K562 (cell line): Measurements from ENCODE around the gene ANKRD30A. TPM values are rescaled to one million over a fixed set of nuclear protein-coding genes. Genes with fewer than 3 reads are reported as not detected.

ENCODE experiments used
- ATAC-seq: fragments of 200-7000 bp; cut with Tn5 transposase; 3 replicates; pipeline ENCODE4 v1.9.1; 2020; ENCODE audit warnings: moderate library complexity
- BruUV-seq: library from RNA; stranded (reverse); fragments of 400-500 nt; replicated peaks from 2 replicates; lab custom pipeline; 2021; lab: Mats Ljungman, UMichigan
- CTCF ChIA-PET: fragments of 300-600 bp; formaldehyde crosslinking; extraction: SDS; loops from one replicate; lab custom pipeline; 2021; ENCODE audit warnings: low intra/inter-chr PET ratio; lab: Yijun Ruan, JAX
- POLR2A ChIA-PET: fragments of 300-600, 350-650 bp; sonication (Branson Sonifier 250); formaldehyde crosslinking; extraction: SDS; loops from one replicate; lab custom pipeline; 2021; ENCODE audit warnings: antibody characterized with exemption, inconsistent platforms; lab: Yijun Ruan, JAX
- DNase-seq, 4 experiments: peaks; one replicate each; pipeline versions ENCODE4 v3.0.0 to v3.0.0-alpha.2; 2011 to 2018; ENCODE audit warnings: low spot score in 3 of 4, mixed read lengths in 3 of 4; ENCODE audit errors: extremely low read depth in 1 of 4
- FAIRE-seq: peaks from 2 replicates; lab custom pipeline; 2011; peaks lifted over from hg19 to GRCh38; lab: Jason Lieb, UNC
- H2AFZ ChIP-seq: 2 replicates; pipeline ENCODE4 v1.6.0; 2011; ENCODE audit warnings: low read depth, low read length, control low read depth, inconsistent platforms
- H3K27ac ChIP-seq: fragments of 200-600 bp; 3 replicates; pipeline ENCODE4 v1.8.0; 2011; ENCODE audit warnings: low read depth, mild to moderate bottlenecking, control low read depth, inconsistent platforms, low read length, moderate library complexity, mixed read lengths; ENCODE audit errors: extremely low read depth
- H3K27me3 ChIP-seq, 2 experiments: fragments of 300-600 bp in 1 of 2; 2 replicates in 1 of 2; 3 replicates in 1 of 2; pipeline versions ENCODE4 v1.6.0 to v1.8.0; 2011; ENCODE audit warnings: inconsistent platforms in 2 of 2, low read length in 2 of 2, mild to moderate bottlenecking in 1 of 2, mixed read lengths in 1 of 2, moderate library complexity in 1 of 2; ENCODE audit not compliant: control insufficient read depth in 2 of 2, insufficient read depth in 2 of 2
- H3K36me3 ChIP-seq: fragments of 300-600 bp; 3 replicates; pipeline ENCODE4 v1.8.0; 2011; ENCODE audit warnings: mild to moderate bottlenecking, low read length, inconsistent platforms; ENCODE audit not compliant: control insufficient read depth, insufficient read depth
- H3K4me1 ChIP-seq, 2 experiments: fragments of 200-600 bp in 1 of 2; replicated peaks in 1 of 2; 2 replicates in 1 of 2; 3 replicates in 1 of 2; pipeline versions ENCODE4 v1.5.1 to v1.8.0; 2011; ENCODE audit warnings: inconsistent platforms in 2 of 2, low read length in 2 of 2, mild to moderate bottlenecking in 1 of 2, mixed read lengths in 1 of 2, moderate library complexity in 1 of 2; ENCODE audit not compliant: control insufficient read depth in 2 of 2, insufficient read depth in 2 of 2
- H3K4me2 ChIP-seq: 2 replicates; pipeline ENCODE4 v1.6.1; 2011; ENCODE audit warnings: low read length, control low read depth, inconsistent platforms, mixed read lengths; ENCODE audit not compliant: insufficient read depth
- H3K4me3 ChIP-seq: fragments of 200-600 bp; sonication (generic), shearing (Covaris generic); 2 replicates; pipeline ENCODE4 v1.5.1; 2016; ENCODE audit warnings: control low read depth, inconsistent platforms
- H3K79me2 ChIP-seq: fragments of 200-600 bp; 3 replicates; pipeline ENCODE4 v1.8.0; 2011; ENCODE audit warnings: low read length, inconsistent platforms; ENCODE audit not compliant: control insufficient read depth, insufficient read depth
- H3K9ac ChIP-seq, 2 experiments: 2 replicates each; pipeline versions ENCODE4 v1.6.0 to v1.6.1; 2011; ENCODE audit warnings: low read depth in 2 of 2, low read length in 2 of 2, control low read depth in 1 of 2, inconsistent platforms in 1 of 2, mild to moderate bottlenecking in 1 of 2, mixed read lengths in 1 of 2; ENCODE audit not compliant: insufficient read depth in 1 of 2
- H3K9me1 ChIP-seq: one replicate; pipeline ENCODE4 v1.6.0; 2011; ENCODE audit warnings: inconsistent platforms, mild to moderate bottlenecking, low read length, moderate library complexity; ENCODE audit not compliant: control insufficient read depth, insufficient read depth
- H3K9me3 ChIP-seq: replicated peaks from 2 replicates; pipeline ENCODE4 v1.5.1; 2011; ENCODE audit warnings: low read depth, low read length, inconsistent platforms; ENCODE audit not compliant: control insufficient read depth, insufficient read depth
- H4K20me1 ChIP-seq: replicated peaks from 2 replicates; pipeline ENCODE4 v1.6.1; 2011; ENCODE audit warnings: low read length, inconsistent platforms, mixed read lengths; ENCODE audit not compliant: control insufficient read depth, insufficient read depth
- CC2D1A ChIP-seq: fragments of 450-650 bp; IDR thresholded peaks from 2 replicates; pipeline ENCODE4 v1.6.1; 2017; ENCODE audit warnings: mild to moderate bottlenecking
- HNRNPUL1 ChIP-seq: fragments of 200-400 bp; formaldehyde crosslinking; IDR thresholded peaks from 2 replicates; pipeline ENCODE4 v1.6.1; 2017; ENCODE audit warnings: low read length
- HOXB6 ChIP-seq: fragments of 250-450 bp; sonication (Bioruptor Pico); IDR thresholded peaks from 2 replicates; pipeline ENCODE4 v1.5.1; 2022; ENCODE audit warnings: mild to moderate bottlenecking, borderline replicate concordance
- JUND ChIP-seq, 2 experiments: IDR thresholded peaks; 2 replicates in 1 of 2; 3 replicates in 1 of 2; pipeline ENCODE4 v1.6.1; 2011; ENCODE audit warnings: borderline replicate concordance in 2 of 2, low read depth in 2 of 2, low read length in 2 of 2, improper control_type of control experiment in 1 of 2, missing biosample characterization in 1 of 2, missing genetic modification characterization in 1 of 2, missing genetic modification reagents in 1 of 2
- LCOR ChIP-seq: sonication (generic); formaldehyde crosslinking; IDR thresholded peaks from 2 replicates; pipeline ENCODE4 v1.8.0; 2022; ENCODE audit warnings: mild to moderate bottlenecking, missing genetic modification reagents
- SMAD2 ChIP-seq: fragments of 150-350 bp; IDR thresholded peaks from 2 replicates; pipeline ENCODE4 v1.6.1; 2014; ENCODE audit warnings: low read depth, mild to moderate bottlenecking, low read length
- STAG1 ChIP-seq: sonication (generic); formaldehyde crosslinking; IDR thresholded peaks from 2 replicates; pipeline ENCODE4 v1.5.0; 2020; ENCODE audit warnings: missing genetic modification reagents, borderline replicate concordance
- U2AF1 ChIP-seq: fragments of 200-400 bp; formaldehyde crosslinking; optimal IDR thresholded peaks from 2 replicates; pipeline ENCODE3; 2017; ENCODE audit warnings: mild to moderate bottlenecking, low read depth, low read length, moderate library complexity
- ZNF12 ChIP-seq: sonication (generic); formaldehyde crosslinking; IDR thresholded peaks from 2 replicates; pipeline ENCODE4 v1.4.0; 2020; ENCODE audit warnings: mild to moderate bottlenecking, missing genetic modification reagents
- WGBS: fragments of 100-300 bp; shearing (Covaris generic); methylation state at CpG from one replicate; pipeline ENCODE4 v1.1.6; 2016; ENCODE audit warnings: low coverage, mixed read lengths; ENCODE audit not compliant: insufficient coverage; ENCODE audit errors: missing lambda C conversion rate; 5-methylcytosine and 5-hydroxymethylcytosine counted together
- in situ Hi-C: fragments of 300-500 bp; cut with MboI; formaldehyde crosslinking; loops from 4 replicates; pipeline ENCODE4 v1.15.0; 2018; ENCODE audit warnings: inconsistent platforms, mixed read lengths
- intact Hi-C: fragments of 100-400 bp; cut with micrococcal nuclease; formaldehyde crosslinking; loops from 2 replicates; pipeline ENCODE4 v1.14.2; 2022
- polyA plus RNA-seq, 8 experiments: library from polyadenylated mRNA; depleted of rRNA in 4 of 8; stranded (reverse) in 5 of 8; unstranded in 3 of 8; fragments of >200 nt; fragmentation: Nextera tagmentation in 2 of 8; fragmentation: Illumina TruSeq in 1 of 8; extraction: Ambion mirVana in 2 of 8; extraction: Trizol in 1 of 8; gene quantifications; 2 replicates each; pipeline versions ENCODE4 v1.2.1 to v1.2.3, GENCODE V29; 2011 to 2014; ENCODE audit warnings: inconsistent platforms in 1 of 8, missing spikeins in 1 of 8
- total RNA-seq, 7 experiments: library from RNA; depleted of rRNA in 6 of 7; stranded (reverse); fragments of >200 nt in 6 of 7; fragmentation: Illumina TruSeq in 2 of 7; extraction: Trizol in 2 of 7; gene quantifications; 2 replicates each; pipeline versions ENCODE4 v1.2.1 to v1.2.3, GENCODE V29; 2011 to 2021; ENCODE audit warnings: low replicate concordance in 1 of 7
- TF ChIP-seq, protein P1 (sequence below), 2 experiments: fragments of 450-650 bp; formaldehyde crosslinking in 1 of 2; IDR thresholded peaks; 2 replicates each; pipeline versions ENCODE4 v1.4.0 to v1.6.1; 2014 to 2020; ENCODE audit warnings: mild to moderate bottlenecking in 2 of 2, borderline replicate concordance in 1 of 2, low read depth in 1 of 2
- TF ChIP-seq, protein P2 (sequence below): fragments of 250-450 bp; sonication (Bioruptor Pico); IDR thresholded peaks from 2 replicates; pipeline ENCODE4 v1.8.0; 2021; ENCODE audit warnings: moderate library complexity, mild to moderate bottlenecking, inconsistent platforms

Gene ANKRD30A
- total and polyA plus RNA-seq, 9 of the 15 experiments (the other 6 are each of a cell fraction or from before 2014, with no cell fraction given), result 0.04 to 0.09 (median 0.07) TPM; not detected in 6

DNA sequence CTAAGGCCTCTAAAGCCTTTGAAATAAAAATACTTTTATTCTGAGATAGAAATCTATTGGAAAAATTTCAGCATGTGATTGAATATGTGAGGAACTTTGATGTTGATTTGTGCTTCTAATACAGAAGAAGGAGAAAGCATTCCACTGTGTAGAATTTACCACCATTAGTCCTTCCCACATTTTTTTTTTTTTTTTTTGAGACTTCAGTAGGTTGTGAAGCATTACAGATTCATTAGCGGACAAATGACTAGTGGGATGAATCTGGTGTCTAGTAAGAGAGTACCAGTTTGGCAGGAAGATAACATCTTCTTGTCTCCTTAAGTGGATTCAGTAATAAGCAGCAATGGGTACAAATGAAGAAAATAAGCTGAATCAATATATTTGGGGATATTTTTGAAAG lies 95.5 kb downstream of the ANKRD30A start:
- no TSS peak for BruUV-seq
- CTCF ChIA-PET, result no interaction called here

DNA sequence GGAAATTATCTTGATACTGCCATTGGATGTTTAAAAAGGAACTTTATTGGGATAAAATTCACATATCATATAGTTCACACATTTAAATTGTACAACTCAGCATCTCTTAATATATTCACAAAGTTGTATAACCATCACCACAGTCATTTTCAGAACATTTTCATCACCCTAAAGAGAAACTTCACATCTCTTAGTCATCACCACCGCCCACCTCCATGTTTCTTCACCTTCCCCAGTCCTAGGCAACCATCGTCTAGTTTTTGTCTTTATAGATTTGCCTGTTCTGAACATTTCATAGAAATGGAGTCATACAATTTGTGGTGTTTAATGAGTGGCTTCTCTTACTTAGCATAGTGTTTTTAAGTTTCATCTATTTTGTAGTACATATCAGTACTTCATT lies 96.6 kb downstream of the ANKRD30A start:
- BruUV-seq, result no TSS peak
- no peaks in the 10 kb centered on the region for H3K9me1 ChIP-seq
- H3K27ac ChIP-seq, result no peak overlapping the region
- ChIA-PET CTCF (no interaction called here), POLR2A (no interaction called here)
- no peak overlapping the region for H3K4me3 ChIP-seq
- H3K9me3 ChIP-seq, result no peaks in the 10 kb centered on the region; the same call in 1 of the 2 replicates
- in situ Hi-C loops, result no loop called here
- intact Hi-C loops, result no loop called here
- no peak overlapping the region for H2AFZ ChIP-seq
- H3K4me2 ChIP-seq, result no peak overlapping the region
- no peak overlapping the region for H3K9ac ChIP-seq
- no peaks in the 10 kb centered on the region for H4K20me1 ChIP-seq
- H3K4me1 ChIP-seq, result no peaks in the 10 kb centered on the region
- ATAC-seq (no peak), DNase-seq (no peak), FAIRE-seq (no peak)
- no peaks in the 10 kb centered on the region for H3K79me2 ChIP-seq
- H3K27me3 ChIP-seq, result no peaks in the 10 kb centered on the region
- no peaks in the 10 kb centered on the region for H3K36me3 ChIP-seq
- 0% methylated on average over 2 of the region's 2 CpGs for WGBS
- TF ChIP-seq, protein P1, sequence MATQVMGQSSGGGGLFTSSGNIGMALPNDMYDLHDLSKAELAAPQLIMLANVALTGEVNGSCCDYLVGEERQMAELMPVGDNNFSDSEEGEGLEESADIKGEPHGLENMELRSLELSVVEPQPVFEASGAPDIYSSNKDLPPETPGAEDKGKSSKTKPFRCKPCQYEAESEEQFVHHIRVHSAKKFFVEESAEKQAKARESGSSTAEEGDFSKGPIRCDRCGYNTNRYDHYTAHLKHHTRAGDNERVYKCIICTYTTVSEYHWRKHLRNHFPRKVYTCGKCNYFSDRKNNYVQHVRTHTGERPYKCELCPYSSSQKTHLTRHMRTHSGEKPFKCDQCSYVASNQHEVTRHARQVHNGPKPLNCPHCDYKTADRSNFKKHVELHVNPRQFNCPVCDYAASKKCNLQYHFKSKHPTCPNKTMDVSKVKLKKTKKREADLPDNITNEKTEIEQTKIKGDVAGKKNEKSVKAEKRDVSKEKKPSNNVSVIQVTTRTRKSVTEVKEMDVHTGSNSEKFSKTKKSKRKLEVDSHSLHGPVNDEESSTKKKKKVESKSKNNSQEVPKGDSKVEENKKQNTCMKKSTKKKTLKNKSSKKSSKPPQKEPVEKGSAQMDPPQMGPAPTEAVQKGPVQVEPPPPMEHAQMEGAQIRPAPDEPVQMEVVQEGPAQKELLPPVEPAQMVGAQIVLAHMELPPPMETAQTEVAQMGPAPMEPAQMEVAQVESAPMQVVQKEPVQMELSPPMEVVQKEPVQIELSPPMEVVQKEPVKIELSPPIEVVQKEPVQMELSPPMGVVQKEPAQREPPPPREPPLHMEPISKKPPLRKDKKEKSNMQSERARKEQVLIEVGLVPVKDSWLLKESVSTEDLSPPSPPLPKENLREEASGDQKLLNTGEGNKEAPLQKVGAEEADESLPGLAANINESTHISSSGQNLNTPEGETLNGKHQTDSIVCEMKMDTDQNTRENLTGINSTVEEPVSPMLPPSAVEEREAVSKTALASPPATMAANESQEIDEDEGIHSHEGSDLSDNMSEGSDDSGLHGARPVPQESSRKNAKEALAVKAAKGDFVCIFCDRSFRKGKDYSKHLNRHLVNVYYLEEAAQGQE (IDR thresholded peaks at IDR 0.05; ENCODE audit: borderline replicate concordance), result no peak
- TF ChIP-seq, protein P1 (CRISPR knock-in tag; IDR thresholded peaks at IDR 0.05; ENCODE audit: low read depth), result no peak
- TF ChIP-seq HOXB6 (CRISPR knock-in tag) (no peak), JUND (IDR thresholded peaks at IDR 0.05; ENCODE audit: borderline replicate concordance, low read depth, low read length) (no peak), JUND (tag; IDR thresholded peaks at IDR 0.05; ENCODE audit: borderline replicate concordance, low read depth, low read length) (no peak), LCOR (CRISPR knock-in tag) (no peak)

More for the DNA sequence above, 95.5 kb downstream of the ANKRD30A start:
- no peak overlapping the region for H2AFZ ChIP-seq
- DNase-seq (no peak), FAIRE-seq (no peak), ATAC-seq (no peak)
- no peak overlapping the region for H3K4me3 ChIP-seq
- H3K4me1 ChIP-seq, result no peaks in the 10 kb centered on the region
- no peaks in the 10 kb centered on the region for H3K27me3 ChIP-seq
- no peak overlapping the region for H3K4me2 ChIP-seq
- WGBS, result no CpG with 5 or more reads among the region's 1 CpG
- H3K9me1 ChIP-seq, result no peaks in the 10 kb centered on the region
- intact Hi-C loops, result no loop called here
- H4K20me1 ChIP-seq, result no peaks in the 10 kb centered on the region
- H3K9me3 ChIP-seq, result no peaks in the 10 kb centered on the region; the same call in 1 of the 2 replicates
- no peaks in the 10 kb centered on the region for H3K36me3 ChIP-seq
- TF ChIP-seq SMAD2 (no peak), HNRNPUL1 (no peak), ZNF12 (CRISPR knock-in tag) (no peak), CC2D1A (no peak), STAG1 (CRISPR knock-in tag) (no peak), U2AF1 (no peak)
- TF ChIP-seq, protein P2, sequence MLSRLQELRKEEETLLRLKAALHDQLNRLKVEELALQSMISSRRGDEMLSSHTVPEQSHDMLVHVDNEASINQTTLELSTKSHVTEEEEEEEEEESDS (CRISPR knock-in tag), result no peak
- H3K79me2 ChIP-seq, result no peaks in the 10 kb centered on the region
- POLR2A ChIA-PET, result no interaction called here
- H3K27ac ChIP-seq, result no peak overlapping the region
- in situ Hi-C loops, result no loop called here
- no peak overlapping the region for H3K9ac ChIP-seq
